PC-3 (cell line): Measurements from ENCODE around the gene ALOXE3.

Source experiments
- CTCF ChIP-seq: fragments of 300-600 bp; sonication (generic); conservative IDR thresholded peaks from 2 replicates; pipeline ENCODE4 v1.5.1; 2017; ENCODE audit warnings: antibody characterized with exemption, low read depth, mild to moderate bottlenecking, low read length
- EZH2 ChIP-seq: fragments of 300-600 bp; sonication (generic); IDR thresholded peaks from one replicate; pipeline ENCODE4 v1.6.1; 2017; ENCODE audit warnings: antibody characterized with exemption, mild to moderate bottlenecking, low read length; ENCODE audit not compliant: unreplicated experiment
- EZH2phosphoT487 ChIP-seq: fragments of 300-600 bp; sonication (generic); IDR thresholded peaks from 2 replicates; pipeline ENCODE4 v1.6.1; 2018; ENCODE audit warnings: mild to moderate bottlenecking, antibody characterized with exemption, low read length, borderline replicate concordance

- TF ChIP-seq CTCF (no peak), EZH2 (no peak), EZH2phosphoT487 (no peak)
These were observed 841 bp downstream of the ALOXE3 start for GRCh38 chr17:8117367-8117979.
